Measurements from ENCODE around the gene RFX2. TPM values are rescaled to one million over a fixed set of nuclear protein-coding genes. Genes with fewer than 3 reads are reported as not detected.

The RFX2 gene
- total RNA-seq, 1 donor, result 6.5 TPM

DNA sequence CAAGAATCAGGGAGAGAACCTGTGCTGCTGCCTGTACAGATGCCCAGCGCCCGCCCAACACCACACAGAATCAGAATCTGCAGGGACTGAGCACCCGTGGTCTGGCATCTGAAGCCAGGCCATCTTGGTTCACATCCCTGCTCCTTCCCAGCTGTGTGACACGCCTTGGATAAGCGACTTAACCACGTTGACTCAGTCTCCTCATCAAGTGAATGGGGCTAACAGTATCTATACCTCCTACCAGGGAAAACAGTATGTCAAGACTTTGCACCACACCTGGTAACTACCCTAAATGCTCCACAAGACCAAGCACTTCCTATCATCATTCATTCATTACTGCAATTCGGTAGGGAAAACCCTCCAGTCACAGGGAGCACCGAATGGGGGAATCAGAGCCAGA lies 133.5 kb downstream of the RFX2 start:
- TF ChIP-seq, protein P1, sequence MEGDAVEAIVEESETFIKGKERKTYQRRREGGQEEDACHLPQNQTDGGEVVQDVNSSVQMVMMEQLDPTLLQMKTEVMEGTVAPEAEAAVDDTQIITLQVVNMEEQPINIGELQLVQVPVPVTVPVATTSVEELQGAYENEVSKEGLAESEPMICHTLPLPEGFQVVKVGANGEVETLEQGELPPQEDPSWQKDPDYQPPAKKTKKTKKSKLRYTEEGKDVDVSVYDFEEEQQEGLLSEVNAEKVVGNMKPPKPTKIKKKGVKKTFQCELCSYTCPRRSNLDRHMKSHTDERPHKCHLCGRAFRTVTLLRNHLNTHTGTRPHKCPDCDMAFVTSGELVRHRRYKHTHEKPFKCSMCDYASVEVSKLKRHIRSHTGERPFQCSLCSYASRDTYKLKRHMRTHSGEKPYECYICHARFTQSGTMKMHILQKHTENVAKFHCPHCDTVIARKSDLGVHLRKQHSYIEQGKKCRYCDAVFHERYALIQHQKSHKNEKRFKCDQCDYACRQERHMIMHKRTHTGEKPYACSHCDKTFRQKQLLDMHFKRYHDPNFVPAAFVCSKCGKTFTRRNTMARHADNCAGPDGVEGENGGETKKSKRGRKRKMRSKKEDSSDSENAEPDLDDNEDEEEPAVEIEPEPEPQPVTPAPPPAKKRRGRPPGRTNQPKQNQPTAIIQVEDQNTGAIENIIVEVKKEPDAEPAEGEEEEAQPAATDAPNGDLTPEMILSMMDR (IDR thresholded peaks at IDR 0.05; ENCODE audit: insufficient read depth, low read depth, low read length), result no peak
- no peak for DNase-seq (ENCODE audit: low read depth)
- H3K4me3 ChIP-seq (ENCODE audit: low read depth, low read length), result peak overlapping the region; percentile 93

DNA sequence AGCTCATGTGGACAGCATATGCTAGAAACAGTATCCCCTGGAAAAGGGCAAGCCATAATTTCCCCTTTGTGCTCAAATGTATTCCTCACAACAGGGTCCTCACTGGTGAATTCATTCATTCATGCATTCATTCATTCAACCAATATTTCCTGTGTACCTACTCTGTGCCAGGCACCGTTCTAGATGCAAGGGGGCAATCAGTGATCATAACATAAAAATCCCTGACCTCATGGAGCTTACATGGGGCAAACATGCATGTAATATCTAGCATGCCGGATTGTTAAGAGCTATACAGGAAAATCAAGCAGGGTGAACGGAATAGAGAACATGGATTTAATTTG lies 134.9 kb downstream of the RFX2 start:
- H3K4me3 ChIP-seq (ENCODE audit: low read depth, low read length), result no peak overlapping the region
- no peak for DNase-seq (ENCODE audit: low read depth)
- TF ChIP-seq, protein P1 (IDR thresholded peaks at IDR 0.05; ENCODE audit: insufficient read depth, low read depth, low read length), result no peak

DNA sequence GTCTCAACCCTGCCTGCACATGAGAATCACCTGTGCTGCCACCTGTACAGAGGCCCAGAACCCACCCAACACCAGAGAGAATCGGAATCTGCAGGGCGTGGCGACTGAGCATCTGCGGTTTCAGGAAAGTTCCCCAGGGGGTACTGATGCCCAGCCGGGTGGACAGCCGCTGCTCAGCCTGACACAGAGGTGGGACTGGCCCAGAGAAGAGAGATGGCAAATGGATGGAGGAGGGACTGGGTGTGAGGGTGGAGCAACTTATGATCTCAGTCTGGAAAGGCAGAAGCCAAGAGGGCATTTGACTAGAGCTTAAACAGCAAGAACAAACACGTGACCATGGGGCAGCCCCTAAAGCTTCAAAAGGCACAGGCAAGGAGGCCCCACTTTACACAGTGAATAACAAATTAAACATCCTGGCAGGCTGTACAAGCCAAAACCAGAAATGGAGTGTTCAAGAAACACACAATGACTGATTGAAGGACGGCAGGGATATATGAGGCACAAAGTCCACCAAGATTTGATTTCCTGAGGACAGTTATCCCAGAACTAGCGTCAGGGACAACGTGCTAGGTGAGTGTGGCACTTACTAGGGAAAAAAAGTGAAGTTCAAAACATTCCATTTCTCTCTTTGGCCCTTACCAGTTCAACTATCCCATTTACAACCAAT lies 135.4 kb downstream of the RFX2 start:
- TF ChIP-seq, protein P1 (IDR thresholded peaks at IDR 0.05; ENCODE audit: insufficient read depth, low read depth, low read length), result no peak
- no peak overlapping the region for H3K4me3 ChIP-seq (ENCODE audit: low read depth, low read length)
- no peak for DNase-seq (ENCODE audit: low read depth)

DNA sequence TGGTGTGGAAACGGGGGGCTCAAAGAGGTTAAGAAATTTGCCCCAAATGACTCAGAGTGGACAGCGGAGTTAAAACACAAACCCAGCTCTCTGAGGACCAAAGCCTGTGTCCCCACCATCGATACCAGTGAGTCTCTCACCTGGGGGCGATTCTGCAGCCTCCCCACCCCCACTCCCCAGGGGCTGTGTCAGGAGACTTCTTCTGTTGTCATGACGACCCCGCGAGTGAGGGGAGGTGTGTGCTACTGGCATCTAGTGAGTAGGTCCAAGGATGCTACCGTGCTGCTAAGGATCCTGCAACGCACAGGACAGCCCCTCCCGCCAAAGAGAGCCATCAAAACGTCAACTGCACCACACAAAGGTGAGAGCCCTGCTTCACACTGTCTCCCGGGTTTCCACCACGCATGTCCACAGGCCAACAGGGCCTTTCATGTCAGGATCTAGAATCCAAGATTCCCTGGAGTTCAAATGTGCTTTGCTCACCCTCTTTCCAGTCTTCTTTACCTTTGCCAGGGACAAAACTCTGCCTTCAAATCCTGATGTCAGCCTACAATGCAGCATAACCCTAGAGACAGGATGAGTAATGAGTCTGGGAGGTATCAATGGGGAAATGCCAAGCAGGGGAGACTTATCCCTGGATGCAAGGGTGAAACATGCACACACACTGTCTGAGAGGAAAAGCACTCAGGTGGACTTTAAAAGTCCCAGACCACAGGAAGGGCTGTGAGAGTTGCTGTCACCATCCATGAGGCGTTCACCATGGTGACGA lies 136.2 kb downstream of the RFX2 start:
- TF ChIP-seq, protein P1 (IDR thresholded peaks at IDR 0.05; ENCODE audit: insufficient read depth, low read depth, low read length), result no peak
- no peak overlapping the region for H3K4me3 ChIP-seq (ENCODE audit: low read depth, low read length)
- DNase-seq (ENCODE audit: low read depth), result no peak

DNA sequence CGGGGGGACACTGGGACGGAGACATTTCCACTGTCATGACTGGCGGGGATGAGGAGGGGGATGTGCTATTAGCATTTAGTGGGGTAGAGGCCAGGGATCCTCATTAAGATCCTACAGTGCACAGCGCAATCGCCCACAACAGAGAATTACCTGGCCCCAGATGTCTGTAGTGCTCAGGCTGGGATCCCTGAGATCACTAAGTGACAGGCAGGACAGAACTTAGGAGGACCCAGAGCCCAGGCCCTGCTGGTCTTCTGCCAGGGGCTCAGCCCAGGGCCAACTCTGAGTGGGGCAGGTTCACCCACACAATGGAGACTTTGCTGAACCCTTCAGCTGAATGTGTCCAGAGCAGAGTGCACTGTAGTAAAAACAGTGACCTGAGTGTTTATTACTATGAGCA lies 136.9 kb downstream of the RFX2 start:
- TF ChIP-seq, protein P1 (IDR thresholded peaks at IDR 0.05; ENCODE audit: insufficient read depth, low read depth, low read length), result no peak
- H3K4me3 ChIP-seq (ENCODE audit: low read depth, low read length), result no peak overlapping the region
- DNase-seq (ENCODE audit: low read depth), result no peak

DNA sequence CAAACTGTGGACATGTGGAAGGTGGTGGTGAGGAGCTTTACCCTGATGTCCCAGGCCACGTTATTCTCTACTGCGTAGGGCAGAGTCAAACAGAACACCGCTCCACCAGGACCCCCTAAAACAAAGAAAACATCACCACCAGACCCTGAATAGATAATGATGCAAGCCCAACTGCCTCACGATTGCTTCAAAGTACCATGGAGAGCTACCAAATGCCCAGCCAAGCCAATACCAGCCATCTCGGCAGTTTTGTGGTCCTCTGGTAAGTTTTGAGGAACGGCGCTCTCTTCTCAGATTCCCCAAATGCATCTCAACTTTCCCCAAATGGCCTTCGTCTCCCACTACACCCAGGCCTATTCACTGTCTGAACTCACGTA lies 138.0 kb downstream of the RFX2 start:
- DNase-seq (ENCODE audit: low read depth), result no peak
- TF ChIP-seq, protein P1 (IDR thresholded peaks at IDR 0.05; ENCODE audit: insufficient read depth, low read depth, low read length), result no peak
- no peak overlapping the region for H3K4me3 ChIP-seq (ENCODE audit: low read depth, low read length)
